Memory B cell (primary cell): ENCODE measurements around the gene FBXL17.

ENCODE experiments used
- ATAC-seq: fragments of 150-1000 bp; cut with Tn5 transposase; 2 replicates; pipeline ENCODE4 v1.10.0; 2021; ENCODE audit warnings: low read depth, mild to moderate bottlenecking, moderate library complexity
- DNase-seq, 2 donors: peaks; one replicate each; pipeline ENCODE4 v3.0.0; 2022; ENCODE audit warnings: low spot score in 2 of 2
- H3K27ac Mint-ChIP-seq: one replicate; pipeline ENCODE4 v1.8.0; 2022; ENCODE audit warnings: mild to moderate bottlenecking, moderate library complexity, mixed read lengths
- H3K27me3 Mint-ChIP-seq: one replicate; pipeline ENCODE4 v1.8.0; 2022; ENCODE audit warnings: mixed read lengths
- H3K36me3 Mint-ChIP-seq: one replicate; pipeline ENCODE4 v1.8.0; 2022; ENCODE audit warnings: mild to moderate bottlenecking, mixed read lengths
- H3K4me1 Mint-ChIP-seq: one replicate; pipeline ENCODE4 v1.8.0; 2022; ENCODE audit warnings: mixed read lengths
- H3K4me3 Mint-ChIP-seq: one replicate; pipeline ENCODE4 v1.8.0; 2022; ENCODE audit warnings: mild to moderate bottlenecking, moderate library complexity, mixed read lengths
- H3K9me3 Mint-ChIP-seq: one replicate; pipeline ENCODE4 v1.8.0; 2022; ENCODE audit warnings: mixed read lengths

FBXL17 gene

DNA sequence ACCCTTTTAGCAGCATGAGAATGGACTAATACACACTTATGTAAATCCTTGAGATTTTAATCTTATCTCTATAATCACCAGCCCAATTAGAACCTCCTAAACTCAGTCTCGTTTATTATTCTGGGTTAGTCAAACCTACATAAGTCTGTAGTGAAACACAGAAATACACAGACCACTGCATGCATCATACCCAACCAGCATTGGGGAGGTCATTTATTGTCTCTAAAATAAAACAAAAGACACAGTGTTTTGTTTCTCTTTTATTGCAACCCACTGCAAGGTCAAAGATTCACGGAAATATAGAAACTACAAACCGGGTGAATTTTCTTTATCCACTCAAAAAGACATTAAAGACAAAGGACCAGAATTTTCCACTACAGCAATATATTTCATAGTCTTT is 523.1 kb downstream of the FBXL17 start:
- H3K27ac Mint-ChIP-seq = no peak overlapping the region
- H3K9me3 Mint-ChIP-seq = no peaks in the 10 kb centered on the region
- H3K36me3 Mint-ChIP-seq = peaks cover 12% of the 10 kb centered on the region
- no peak for ATAC-seq
- H3K27me3 Mint-ChIP-seq = no peaks in the 10 kb centered on the region
- H3K4me3 Mint-ChIP-seq = no peak overlapping the region
- H3K4me1 Mint-ChIP-seq = no peaks in the 10 kb centered on the region
- no peak for DNase-seq

DNA sequence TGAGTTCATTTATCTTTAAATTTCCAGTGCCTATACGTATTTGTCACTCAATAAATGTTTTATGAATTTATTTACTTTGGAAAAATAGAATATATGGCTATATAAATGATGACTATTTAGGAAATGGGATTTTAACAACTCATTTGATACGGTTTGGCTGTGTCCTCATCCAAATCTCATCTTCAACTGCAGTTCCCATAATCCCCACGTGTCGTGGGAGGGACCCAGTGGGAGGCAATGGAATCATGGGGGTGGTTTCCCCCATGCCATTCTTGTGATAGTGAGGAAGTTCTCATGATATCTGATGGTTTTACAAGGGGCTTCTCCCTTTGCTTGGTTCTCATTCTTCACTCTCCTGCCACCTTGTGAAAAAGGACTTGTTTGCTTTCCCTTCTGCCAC is 523.6 kb downstream of the FBXL17 start:
- H3K4me3 Mint-ChIP-seq = no peak overlapping the region
- no peaks in the 10 kb centered on the region for H3K9me3 Mint-ChIP-seq
- peaks cover 10% of the 10 kb centered on the region for H3K36me3 Mint-ChIP-seq
- no peak for DNase-seq
- no peak overlapping the region for H3K27ac Mint-ChIP-seq
- ATAC-seq = no peak
- no peaks in the 10 kb centered on the region for H3K27me3 Mint-ChIP-seq
- no peaks in the 10 kb centered on the region for H3K4me1 Mint-ChIP-seq

DNA sequence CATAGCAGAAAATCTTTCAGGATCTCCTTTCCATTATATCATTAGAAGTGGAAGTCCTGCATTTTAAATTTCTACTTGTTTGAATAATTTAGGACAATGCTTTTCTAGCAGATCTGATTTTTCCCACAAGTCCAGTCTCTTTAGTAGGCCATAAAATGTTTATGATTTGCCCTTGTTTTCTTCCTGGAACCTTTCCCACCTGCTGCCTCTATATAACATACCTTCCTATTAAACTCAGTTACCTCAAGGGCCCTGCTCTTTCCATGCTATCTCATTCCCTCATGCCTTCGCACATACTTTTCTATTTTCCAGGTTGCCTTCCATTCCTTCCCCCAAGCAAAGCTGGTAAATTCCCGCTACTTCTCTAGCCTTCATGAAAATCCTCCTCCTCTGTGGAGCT is 524.1 kb downstream of the FBXL17 start:
- H3K4me1 Mint-ChIP-seq = no peaks in the 10 kb centered on the region
- no peak overlapping the region for H3K4me3 Mint-ChIP-seq
- ATAC-seq (no peak), DNase-seq (no peak)
- no peaks in the 10 kb centered on the region for H3K9me3 Mint-ChIP-seq
- H3K27me3 Mint-ChIP-seq = no peaks in the 10 kb centered on the region
- H3K36me3 Mint-ChIP-seq = peaks cover 9% of the 10 kb centered on the region
- no peak overlapping the region for H3K27ac Mint-ChIP-seq

DNA sequence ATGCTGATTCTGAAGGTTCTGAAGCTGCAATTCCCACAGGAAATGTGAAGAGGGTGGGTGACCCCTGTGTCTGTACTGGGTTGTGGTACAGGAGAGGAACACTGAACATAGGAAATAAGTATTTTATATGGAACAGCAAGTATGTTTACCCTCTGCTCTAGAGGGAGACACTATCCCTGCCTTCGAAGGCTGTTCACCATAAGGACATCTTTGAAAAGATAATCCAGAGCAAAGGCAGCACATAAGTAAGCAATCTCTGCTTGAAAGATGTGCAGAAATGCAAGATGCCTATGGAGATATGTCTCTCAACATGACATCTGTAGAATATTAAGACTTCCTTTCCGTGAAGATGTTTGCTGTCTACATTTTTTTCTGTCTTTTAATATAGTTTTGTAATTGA is 526.7 kb downstream of the FBXL17 start:
- Mint-ChIP-seq H3K27ac (no peak overlapping the region), H3K36me3 (no peaks in the 10 kb centered on the region), H3K9me3 (no peaks in the 10 kb centered on the region), H3K4me1 (no peaks in the 10 kb centered on the region), H3K27me3 (no peaks in the 10 kb centered on the region), H3K4me3 (no peak overlapping the region)
- ATAC-seq (no peak), DNase-seq (no peak)

DNA sequence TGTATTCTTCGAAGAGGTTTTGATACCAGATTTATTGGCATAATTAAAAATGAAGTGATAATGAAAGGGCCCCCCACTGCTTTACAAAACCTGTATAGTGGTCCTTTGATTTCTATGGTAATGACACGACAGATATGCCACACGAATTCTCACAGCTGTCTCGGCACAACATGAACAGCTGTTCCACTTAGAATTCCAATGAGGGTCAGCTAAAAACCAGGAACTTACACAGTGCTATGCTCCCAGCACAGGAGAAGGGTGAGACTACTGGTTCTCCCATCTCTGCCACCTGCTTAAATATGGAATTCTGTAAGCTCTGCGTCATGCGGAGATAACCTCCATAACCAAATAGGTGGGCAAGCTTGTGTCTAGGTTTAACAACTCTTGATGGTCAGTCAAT is 528.2 kb downstream of the FBXL17 start:
- Mint-ChIP-seq H3K4me3 (no peak overlapping the region), H3K4me1 (no peaks in the 10 kb centered on the region), H3K27ac (no peak overlapping the region), H3K27me3 (no peaks in the 10 kb centered on the region), H3K9me3 (peaks cover 2% of the 10 kb centered on the region), H3K36me3 (no peaks in the 10 kb centered on the region)
- DNase-seq (no peak), ATAC-seq (no peak)

DNA sequence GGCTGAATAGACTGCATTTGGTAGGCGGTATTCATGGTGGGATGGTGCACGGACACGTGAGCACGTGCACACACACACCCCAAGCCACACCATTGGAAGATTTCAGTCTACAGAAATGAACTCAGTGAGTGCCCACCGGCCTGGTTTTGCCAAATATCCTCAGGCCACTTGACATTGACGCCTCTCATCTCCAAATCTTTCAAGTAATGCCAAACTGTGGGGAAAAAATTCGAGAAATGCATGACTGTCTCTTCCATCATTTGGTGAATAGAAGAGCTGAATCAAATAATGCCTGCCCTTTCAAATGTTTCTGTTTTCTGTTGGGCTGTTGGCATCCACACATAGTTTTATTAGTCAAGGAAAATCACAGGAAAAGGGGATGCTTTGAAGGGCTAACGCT is 528.9 kb downstream of the FBXL17 start:
- DNase-seq (no peak), ATAC-seq (no peak)
- no peak overlapping the region for H3K4me3 Mint-ChIP-seq
- no peaks in the 10 kb centered on the region for H3K4me1 Mint-ChIP-seq
- no peak overlapping the region for H3K27ac Mint-ChIP-seq
- H3K36me3 Mint-ChIP-seq = no peaks in the 10 kb centered on the region
- H3K9me3 Mint-ChIP-seq = peaks cover 2% of the 10 kb centered on the region
- H3K27me3 Mint-ChIP-seq = no peaks in the 10 kb centered on the region

DNA sequence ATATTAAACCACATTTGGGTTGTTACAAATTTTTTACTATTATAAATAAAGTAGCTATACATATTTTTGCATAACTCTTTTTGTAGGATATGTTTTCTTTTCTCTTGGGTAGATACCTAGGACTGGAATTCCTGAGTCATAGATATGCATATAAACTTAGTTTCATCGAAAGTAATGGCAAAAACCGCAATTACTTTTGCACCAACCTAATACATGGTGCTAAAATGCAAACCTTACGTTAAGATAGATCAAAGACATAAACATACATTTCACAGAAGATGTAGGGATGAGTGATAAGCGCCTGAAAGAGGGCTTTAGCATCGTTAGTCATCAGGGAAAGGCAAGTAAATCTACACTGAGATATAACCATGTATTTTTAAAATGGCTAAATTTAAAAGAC is 532.8 kb downstream of the FBXL17 start:
- peaks cover 5% of the 10 kb centered on the region for H3K9me3 Mint-ChIP-seq
- H3K4me3 Mint-ChIP-seq = no peak overlapping the region
- H3K27ac Mint-ChIP-seq = no peak overlapping the region
- H3K27me3 Mint-ChIP-seq = no peaks in the 10 kb centered on the region
- no peaks in the 10 kb centered on the region for H3K36me3 Mint-ChIP-seq
- H3K4me1 Mint-ChIP-seq = no peaks in the 10 kb centered on the region
- ATAC-seq = no peak
- no peak for DNase-seq

DNA sequence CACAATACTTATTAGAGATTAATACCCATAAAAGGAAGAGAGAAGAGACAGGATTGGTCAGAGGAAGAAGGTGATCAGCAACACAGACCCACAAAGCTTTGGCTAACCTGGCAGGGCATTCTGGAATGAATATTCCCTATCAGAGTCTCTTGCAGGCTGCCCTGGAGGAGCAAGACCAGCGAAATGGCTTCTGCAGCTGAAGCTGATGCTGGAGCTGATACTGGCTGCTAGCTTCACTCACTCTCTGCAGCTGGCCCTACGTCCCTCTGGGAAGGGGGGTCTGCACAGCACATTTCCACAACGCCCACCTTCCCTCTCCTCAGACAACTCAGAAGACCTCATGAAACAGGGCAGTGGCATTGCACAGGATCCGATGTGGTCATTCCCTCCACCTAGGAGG is 541.3 kb downstream of the FBXL17 start:
- DNase-seq = no peak
- Mint-ChIP-seq H3K27me3 (peaks cover 7% of the 10 kb centered on the region), H3K9me3 (no peaks in the 10 kb centered on the region), H3K36me3 (no peaks in the 10 kb centered on the region), H3K4me3 (no peak overlapping the region), H3K27ac (no peak overlapping the region), H3K4me1 (no peaks in the 10 kb centered on the region)
- ATAC-seq = no peak

DNA sequence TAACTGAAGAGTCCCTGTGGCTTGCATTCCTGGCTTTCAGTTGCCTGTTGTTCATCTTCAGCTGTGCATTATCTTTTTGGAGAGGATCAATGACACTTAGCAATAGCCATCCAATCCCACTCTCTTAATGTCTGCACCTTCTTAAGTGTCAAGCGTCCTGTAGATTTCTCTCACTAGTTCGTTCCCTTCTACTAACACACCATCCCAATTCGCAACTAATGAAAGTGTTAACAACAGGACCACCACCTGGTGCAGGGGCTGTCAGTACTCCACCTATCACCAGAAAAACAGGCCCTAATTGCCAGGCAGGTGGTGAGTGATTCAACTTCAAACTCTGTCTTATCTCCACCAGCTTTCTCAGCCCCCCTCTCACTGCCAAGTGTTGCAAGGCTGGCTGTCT is 541.7 kb downstream of the FBXL17 start:
- ATAC-seq = no peak
- Mint-ChIP-seq H3K4me3 (no peak overlapping the region), H3K36me3 (no peaks in the 10 kb centered on the region), H3K4me1 (no peaks in the 10 kb centered on the region), H3K9me3 (no peaks in the 10 kb centered on the region), H3K27ac (no peak overlapping the region), H3K27me3 (peaks cover 7% of the 10 kb centered on the region)
- DNase-seq = no peak

DNA sequence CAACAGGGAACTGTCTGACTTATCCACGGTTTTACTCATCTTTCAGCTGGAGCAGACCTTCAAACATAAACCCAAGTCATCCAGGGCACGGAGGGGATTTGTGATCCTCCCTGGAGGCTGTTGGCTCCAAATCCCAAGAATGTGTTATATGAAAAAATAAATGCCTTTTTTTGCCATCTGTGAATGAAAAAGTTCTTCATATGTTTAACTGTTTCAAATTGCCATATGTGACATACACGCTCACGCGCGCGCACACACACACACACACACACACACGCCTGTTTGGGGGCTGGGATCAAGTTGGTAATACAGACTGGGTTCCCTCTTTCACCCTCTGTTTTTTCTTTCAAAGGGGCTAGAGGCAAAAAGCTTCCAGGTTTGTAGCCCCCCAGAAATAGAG is 546.8 kb downstream of the FBXL17 start:
- H3K27me3 Mint-ChIP-seq = no peaks in the 10 kb centered on the region
- no peak overlapping the region for H3K27ac Mint-ChIP-seq
- no peak for DNase-seq
- H3K9me3 Mint-ChIP-seq = no peaks in the 10 kb centered on the region
- H3K4me3 Mint-ChIP-seq = no peak overlapping the region
- no peaks in the 10 kb centered on the region for H3K36me3 Mint-ChIP-seq
- no peaks in the 10 kb centered on the region for H3K4me1 Mint-ChIP-seq
- ATAC-seq = no peak

DNA sequence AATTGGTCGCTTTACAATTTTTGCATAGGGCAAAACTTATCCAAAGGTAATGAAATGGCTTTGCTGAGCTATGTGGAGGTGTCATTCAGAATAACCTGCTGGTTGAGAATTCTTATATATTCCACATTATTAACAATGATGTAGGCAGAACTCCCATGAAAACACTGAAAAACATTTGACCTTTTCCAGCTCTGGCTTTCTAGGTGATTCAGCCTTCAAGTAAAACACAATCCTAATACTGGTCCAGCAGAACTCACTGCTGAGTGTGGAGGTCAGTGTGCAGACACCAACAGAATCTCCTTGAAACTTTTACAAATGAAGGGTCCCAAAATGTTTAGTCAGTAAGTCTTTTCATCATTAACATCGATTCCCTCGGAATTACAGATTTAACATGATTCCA is 549.2 kb downstream of the FBXL17 start:
- Mint-ChIP-seq H3K27ac (no peak overlapping the region), H3K27me3 (no peaks in the 10 kb centered on the region), H3K9me3 (no peaks in the 10 kb centered on the region), H3K36me3 (no peaks in the 10 kb centered on the region), H3K4me3 (no peak overlapping the region), H3K4me1 (no peaks in the 10 kb centered on the region)
- no peak for DNase-seq
- ATAC-seq = no peak

DNA sequence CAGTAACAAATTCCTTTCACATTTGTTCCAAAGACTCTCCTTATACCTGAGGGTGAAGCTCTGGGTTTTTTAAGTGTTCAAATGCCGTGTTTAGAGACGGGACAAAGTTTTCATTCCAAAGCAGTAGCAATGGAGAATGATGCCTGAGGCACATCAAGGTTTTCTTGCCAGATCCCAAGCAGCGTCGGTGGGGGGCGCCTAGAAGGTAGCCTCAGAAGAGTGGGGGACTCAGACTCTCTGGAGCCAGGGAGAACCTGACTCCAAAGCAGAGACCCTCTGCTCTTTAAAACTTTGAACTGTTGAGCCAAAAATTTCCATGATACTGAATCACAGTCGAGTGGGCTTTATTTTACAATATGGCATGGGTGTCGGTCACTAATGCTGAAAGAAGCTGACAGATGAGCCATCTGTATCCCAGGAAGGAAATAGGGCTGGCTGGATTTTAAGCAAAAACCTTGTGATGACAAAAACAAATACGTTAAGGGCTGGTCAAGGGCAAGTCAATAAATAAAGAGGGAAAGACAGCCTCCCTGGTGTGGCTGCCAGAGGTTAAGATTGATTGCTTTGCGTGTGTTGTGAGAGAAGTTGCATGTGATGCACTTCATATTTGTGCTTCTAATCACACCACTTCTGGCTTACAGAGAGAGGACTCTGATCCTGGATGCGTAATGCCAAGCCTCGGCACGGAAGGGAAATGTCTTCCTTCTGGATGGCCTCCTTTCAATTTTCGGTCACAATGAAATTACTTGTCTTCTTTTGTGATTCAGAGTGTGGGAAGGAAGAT is 550.1 kb downstream of the FBXL17 start:
- ATAC-seq (no peak), DNase-seq (no peak)
- Mint-ChIP-seq H3K27ac (no peak overlapping the region), H3K9me3 (no peaks in the 10 kb centered on the region), H3K4me3 (no peak overlapping the region), H3K27me3 (no peaks in the 10 kb centered on the region), H3K36me3 (no peaks in the 10 kb centered on the region), H3K4me1 (no peaks in the 10 kb centered on the region)

DNA sequence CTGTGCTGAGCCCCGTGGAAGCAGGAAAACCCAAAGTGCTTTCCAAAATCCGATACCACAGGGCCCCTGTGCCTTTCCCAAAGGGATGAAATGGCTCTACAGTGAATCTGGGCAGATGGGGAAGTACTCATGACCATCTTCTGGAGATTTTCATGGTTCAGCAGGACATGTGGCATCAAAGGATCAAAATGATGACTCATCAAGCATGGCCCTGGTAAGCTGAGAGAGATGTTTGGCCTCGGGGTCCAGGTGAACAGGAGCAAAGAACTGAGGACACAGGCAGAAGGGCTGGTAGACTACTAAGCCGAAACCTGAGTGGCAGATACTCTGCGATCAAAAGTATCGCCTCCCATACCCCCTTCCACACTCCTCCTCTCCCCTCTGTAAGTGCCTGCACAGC is 551.1 kb downstream of the FBXL17 start:
- ATAC-seq (no peak), DNase-seq (no peak)
- no peaks in the 10 kb centered on the region for H3K27me3 Mint-ChIP-seq
- no peaks in the 10 kb centered on the region for H3K9me3 Mint-ChIP-seq
- H3K27ac Mint-ChIP-seq = no peak overlapping the region
- H3K4me1 Mint-ChIP-seq = no peaks in the 10 kb centered on the region
- H3K36me3 Mint-ChIP-seq = no peaks in the 10 kb centered on the region
- H3K4me3 Mint-ChIP-seq = no peak overlapping the region

DNA sequence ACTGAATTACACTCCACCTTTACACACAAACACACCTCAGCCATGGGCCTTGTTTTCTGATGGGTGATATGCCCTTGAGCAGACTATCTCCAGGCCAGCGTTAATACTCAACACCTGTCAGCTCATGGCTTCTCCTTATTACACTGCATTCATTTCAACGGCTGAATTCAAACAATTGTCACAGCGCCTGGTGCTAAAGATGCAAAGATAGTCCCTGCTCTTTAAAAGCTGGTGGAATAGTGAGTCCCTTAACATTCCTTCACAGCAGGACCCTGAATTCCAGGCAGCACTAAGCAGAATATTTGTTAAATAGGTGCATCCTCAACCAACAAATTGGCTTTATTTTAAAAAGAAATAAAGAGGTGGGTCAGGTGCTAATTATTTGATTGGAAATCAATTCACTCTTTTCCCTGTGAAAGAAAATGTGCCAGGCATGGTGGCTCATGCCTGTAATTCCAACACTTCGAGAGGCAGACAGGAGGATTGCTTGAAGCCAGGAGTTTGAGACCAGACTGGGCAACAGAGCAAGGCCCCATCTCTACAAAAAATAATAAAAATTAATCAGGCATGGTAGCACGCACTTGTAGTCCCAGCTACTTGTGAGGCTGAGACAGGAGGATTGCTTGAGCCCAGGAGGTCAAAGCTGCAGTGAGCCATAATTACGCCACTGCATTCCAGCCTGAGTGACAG is 555.4 kb downstream of the FBXL17 start:
- Mint-ChIP-seq H3K9me3 (peaks cover 4% of the 10 kb centered on the region), H3K4me1 (no peaks in the 10 kb centered on the region), H3K36me3 (peaks cover 2% of the 10 kb centered on the region), H3K4me3 (no peak overlapping the region), H3K27ac (no peak overlapping the region), H3K27me3 (no peaks in the 10 kb centered on the region)
- ATAC-seq (no peak), DNase-seq (no peak)

DNA sequence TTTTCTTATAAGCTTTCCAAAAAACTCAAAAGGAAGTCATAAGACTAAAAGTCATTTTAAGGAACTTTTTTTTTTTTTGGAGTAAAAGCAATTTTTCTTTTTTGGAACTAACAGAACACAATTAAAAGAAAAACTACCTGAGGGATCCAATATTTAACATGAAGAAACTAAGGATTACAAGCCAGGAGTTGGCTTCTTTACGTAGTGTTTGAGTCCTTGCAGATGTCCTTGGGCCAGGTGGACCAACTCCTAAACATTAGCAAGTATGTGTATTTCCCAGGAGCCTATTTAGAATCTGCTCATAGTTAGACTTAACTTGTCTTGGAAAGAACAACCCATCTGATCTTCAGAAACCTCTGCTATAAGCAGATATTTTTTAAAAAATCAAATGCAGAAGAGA is 557.1 kb downstream of the FBXL17 start:
- no peak overlapping the region for H3K27ac Mint-ChIP-seq
- H3K36me3 Mint-ChIP-seq = peaks cover 2% of the 10 kb centered on the region
- H3K9me3 Mint-ChIP-seq = peaks cover 4% of the 10 kb centered on the region
- no peaks in the 10 kb centered on the region for H3K4me1 Mint-ChIP-seq
- no peak overlapping the region for H3K4me3 Mint-ChIP-seq
- ATAC-seq (no peak), DNase-seq (no peak)
- H3K27me3 Mint-ChIP-seq = no peaks in the 10 kb centered on the region
